Measurements from ENCODE around the gene KCNE3. TPM values are rescaled to one million over a fixed set of nuclear protein-coding genes. Genes with fewer than 3 reads are reported as not detected.

KCNE3 gene
- total and polyA plus RNA-seq, 2 experiments from 2014 or later = 0.11 to 0.38 TPM

GRCh38 chr11:74460481-74461154 is 6.7 kb downstream of the KCNE3 start:
- Histone ChIP-seq H3K9me2 (ENCODE audit: insufficient read depth) (no peaks in the 10 kb centered on the region), H3K9ac (no peak overlapping the region), H3K27me3 (replicated peaks; ENCODE audit: insufficient read depth) (no peaks in the 10 kb centered on the region), H3K27ac (no peak overlapping the region), H3K4me3 (no peak overlapping the region), H3F3A (ENCODE audit: insufficient read depth) (no peaks in the 10 kb centered on the region), H3K4me1 (ENCODE audit: insufficient read depth) (peaks cover 11% of the 10 kb centered on the region; the same call in 1 of the 2 replicates), H2AFZ (no peak overlapping the region), H3K79me2 (ENCODE audit: insufficient read depth) (no peaks in the 10 kb centered on the region), H4K20me1 (ENCODE audit: insufficient read depth) (no peaks in the 10 kb centered on the region), H3K4me2 (ENCODE audit: unreplicated experiment) (no peak overlapping the region), H3K36me3 (ENCODE audit: low read depth) (no peaks in the 10 kb centered on the region), H3K9me3 (ENCODE audit: low read depth) (no peaks in the 10 kb centered on the region)
- DNase-seq = peak; percentile 50
- TF ChIP-seq EZH2 (IDR thresholded peaks at IDR 0.05; ENCODE audit: insufficient read depth, poor library complexity, severe bottlenecking) = no peak
- TF ChIP-seq EZH2phosphoT487 (IDR thresholded peaks at IDR 0.05; ENCODE audit: insufficient read depth, low read depth) = no peak
- WGBS, 2 experiments (ENCODE audit: low coverage in 1 of 2, low lambda C conversion rate in 2 of 2, missing lambda C conversion rate in 2 of 2) = 66 to 72% methylated on average over 2 of the region's 2 CpGs
- in situ Hi-C loops (cut with MboI) = no loop called here

- H3K79me2 ChIP-seq (ENCODE audit: insufficient read depth) = no peaks in the 10 kb centered on the region
- no peak overlapping the region for H2AFZ ChIP-seq
- no peak for DNase-seq
- H3K27ac ChIP-seq = no peak overlapping the region
- no peaks in the 10 kb centered on the region for H3K27me3 ChIP-seq (replicated peaks; ENCODE audit: insufficient read depth)
- no peaks in the 10 kb centered on the region for H3K9me3 ChIP-seq (ENCODE audit: low read depth)
- in situ Hi-C loops (cut with MboI) = no loop called here
- H3F3A ChIP-seq (ENCODE audit: insufficient read depth) = no peaks in the 10 kb centered on the region
- H3K36me3 ChIP-seq (ENCODE audit: low read depth) = no peaks in the 10 kb centered on the region
- no peaks in the 10 kb centered on the region for H4K20me1 ChIP-seq (ENCODE audit: insufficient read depth)
- no peak overlapping the region for H3K4me3 ChIP-seq
- H3K9me2 ChIP-seq (ENCODE audit: insufficient read depth) = no peaks in the 10 kb centered on the region
- H3K4me2 ChIP-seq (ENCODE audit: unreplicated experiment) = no peak overlapping the region
- TF ChIP-seq EZH2 (IDR thresholded peaks at IDR 0.05; ENCODE audit: insufficient read depth, poor library complexity, severe bottlenecking) (no peak), EZH2phosphoT487 (IDR thresholded peaks at IDR 0.05; ENCODE audit: insufficient read depth, low read depth) (no peak)
- 84 to 85% methylated on average over 4 of the region's 4 CpGs for WGBS, 2 experiments (ENCODE audit: low coverage in 1 of 2, low lambda C conversion rate in 2 of 2, missing lambda C conversion rate in 2 of 2)
- H3K9ac ChIP-seq = no peak overlapping the region
- peaks cover 11% of the 10 kb centered on the region; the same call in 1 of the 2 replicates for H3K4me1 ChIP-seq (ENCODE audit: insufficient read depth)
Observed at GRCh38 chr11:74460065-74460464, 7.3 kb downstream of the KCNE3 start.

- Histone ChIP-seq H3K79me2 (ENCODE audit: insufficient read depth) (no peaks in the 10 kb centered on the region), H3K9me2 (ENCODE audit: insufficient read depth) (no peaks in the 10 kb centered on the region), H3K4me2 (ENCODE audit: unreplicated experiment) (no peak overlapping the region), H3K4me3 (no peak overlapping the region), H3K9me3 (ENCODE audit: low read depth) (no peaks in the 10 kb centered on the region), H2AFZ (no peak overlapping the region), H3K9ac (no peak overlapping the region), H3K27me3 (replicated peaks; ENCODE audit: insufficient read depth) (no peaks in the 10 kb centered on the region), H3K27ac (no peak overlapping the region), H3K4me1 (ENCODE audit: insufficient read depth) (peaks cover 11% of the 10 kb centered on the region; the same call in 1 of the 2 replicates), H3F3A (ENCODE audit: insufficient read depth) (no peaks in the 10 kb centered on the region), H3K36me3 (ENCODE audit: low read depth) (no peaks in the 10 kb centered on the region), H4K20me1 (ENCODE audit: insufficient read depth) (no peaks in the 10 kb centered on the region)
- no peak for DNase-seq
- 0% methylated on average over 1 of the region's 1 CpG for WGBS, 2 experiments (ENCODE audit: low coverage in 1 of 2, low lambda C conversion rate in 2 of 2, missing lambda C conversion rate in 2 of 2)
- in situ Hi-C loops (cut with MboI) = loop anchor here (10.0 kb wide), 1 partner anchor 255 kb away; no protein-coding TSS in a partner anchor
- TF ChIP-seq EZH2 (IDR thresholded peaks at IDR 0.05; ENCODE audit: insufficient read depth, poor library complexity, severe bottlenecking) (no peak), EZH2phosphoT487 (IDR thresholded peaks at IDR 0.05; ENCODE audit: insufficient read depth, low read depth) (no peak)
Observed at GRCh38 chr11:74459584-74459983, 7.8 kb downstream of the KCNE3 start.

- no peaks in the 10 kb centered on the region for H4K20me1 ChIP-seq (ENCODE audit: insufficient read depth)
- H3K79me2 ChIP-seq (ENCODE audit: insufficient read depth) = no peaks in the 10 kb centered on the region
- no peak overlapping the region for H2AFZ ChIP-seq
- TF ChIP-seq EZH2 (IDR thresholded peaks at IDR 0.05; ENCODE audit: insufficient read depth, poor library complexity, severe bottlenecking) (no peak), EZH2phosphoT487 (IDR thresholded peaks at IDR 0.05; ENCODE audit: insufficient read depth, low read depth) (no peak)
- no peak for DNase-seq
- no peak overlapping the region for H3K27ac ChIP-seq
- H3K4me1 ChIP-seq (ENCODE audit: insufficient read depth) = peaks cover 11% of the 10 kb centered on the region; the same call in 1 of the 2 replicates
- H3K9me3 ChIP-seq (ENCODE audit: low read depth) = no peaks in the 10 kb centered on the region
- no peak overlapping the region for H3K4me2 ChIP-seq (ENCODE audit: unreplicated experiment)
- 77 to 82% methylated on average over 6 of the region's 6 CpGs for WGBS, 2 experiments (ENCODE audit: low coverage in 1 of 2, low lambda C conversion rate in 2 of 2, missing lambda C conversion rate in 2 of 2)
- no peaks in the 10 kb centered on the region for H3F3A ChIP-seq (ENCODE audit: insufficient read depth)
- no peak overlapping the region for H3K4me3 ChIP-seq
- no peaks in the 10 kb centered on the region for H3K9me2 ChIP-seq (ENCODE audit: insufficient read depth)
- in situ Hi-C loops (cut with MboI) = loop anchor here (10.0 kb wide), 1 partner anchor 257 kb away; no protein-coding TSS in a partner anchor
- H3K9ac ChIP-seq = no peak overlapping the region
- H3K36me3 ChIP-seq (ENCODE audit: low read depth) = no peaks in the 10 kb centered on the region
- H3K27me3 ChIP-seq (replicated peaks; ENCODE audit: insufficient read depth) = no peaks in the 10 kb centered on the region
Observed at GRCh38 chr11:74457356-74457755, 10.0 kb downstream of the KCNE3 start.
